Measurements from ENCODE around the gene IZUMO4.
A peak's percentile ranks its signal among the peaks of the same experiment; 100 is the strongest.

The IZUMO4 gene

DNA sequence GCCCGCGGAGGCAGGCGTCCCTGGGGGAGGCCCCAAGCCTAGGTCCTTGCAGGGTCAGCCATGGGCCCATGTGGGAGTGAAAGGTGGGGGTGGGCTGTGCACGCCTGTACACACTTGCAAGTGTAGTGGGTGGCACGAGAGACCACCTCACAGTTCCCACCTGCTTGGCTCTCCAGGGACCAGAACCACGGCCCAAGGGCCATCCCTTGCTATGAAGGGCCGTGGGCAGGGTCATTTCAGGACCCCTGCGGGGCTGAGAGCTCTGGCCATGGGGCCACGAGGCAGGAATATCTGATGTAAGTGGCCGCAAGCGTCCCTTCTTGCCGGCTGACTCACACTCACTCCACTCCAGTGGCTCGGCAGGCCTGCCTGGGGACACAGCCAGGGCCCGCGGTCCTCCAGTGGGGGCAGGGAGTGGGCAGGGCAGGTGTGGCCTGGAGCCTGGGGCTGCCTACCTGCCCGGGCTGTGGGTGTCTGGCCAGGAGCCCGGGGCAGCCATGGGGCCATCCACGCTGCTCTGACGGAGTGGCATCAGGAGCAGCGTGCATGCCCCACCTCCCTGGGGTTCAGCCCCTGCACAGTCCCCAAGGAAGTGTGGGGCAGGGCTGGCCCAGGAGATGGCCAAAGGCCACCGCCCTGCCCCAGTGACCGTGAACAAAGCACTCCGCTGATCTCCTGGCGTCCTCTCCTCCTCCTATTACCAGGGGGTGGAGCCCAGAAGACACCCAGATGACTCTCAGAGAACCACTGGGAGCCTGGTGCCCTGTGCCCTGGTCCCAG lies 37.1 kb upstream of the IZUMO4 start:
- no peak for DNase-seq

DNA sequence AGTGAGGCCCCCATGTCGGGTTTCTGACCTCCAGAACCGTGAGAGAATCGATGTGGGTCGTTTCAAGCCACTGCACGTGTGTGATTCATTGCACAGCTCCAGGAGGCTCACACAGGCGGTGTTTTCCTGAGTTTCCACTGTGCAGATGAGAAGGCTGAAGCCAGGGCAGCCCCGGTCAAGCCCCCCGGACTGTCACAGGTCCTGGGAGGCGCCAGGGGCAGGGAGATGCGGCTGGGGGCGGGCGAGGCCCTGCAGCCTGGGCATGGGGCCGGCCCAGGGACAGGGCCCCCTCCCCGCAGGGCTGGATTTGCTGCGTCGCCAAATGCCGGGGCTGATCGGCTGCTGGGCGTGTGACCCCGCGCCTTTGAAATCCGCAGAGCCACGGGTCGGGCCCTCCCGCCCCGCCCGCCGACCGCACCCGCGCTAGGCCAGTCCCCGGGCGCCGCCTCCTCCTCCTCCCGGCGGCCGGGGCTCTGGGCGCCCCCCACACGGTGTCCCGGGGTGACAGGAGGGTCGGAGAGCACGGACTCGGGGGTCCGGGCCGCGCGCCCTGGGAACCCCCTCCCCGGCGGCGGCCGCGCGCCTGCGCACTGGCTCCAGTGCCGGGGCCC lies 35.7 kb upstream of the IZUMO4 start:
- no peak for DNase-seq

DNA sequence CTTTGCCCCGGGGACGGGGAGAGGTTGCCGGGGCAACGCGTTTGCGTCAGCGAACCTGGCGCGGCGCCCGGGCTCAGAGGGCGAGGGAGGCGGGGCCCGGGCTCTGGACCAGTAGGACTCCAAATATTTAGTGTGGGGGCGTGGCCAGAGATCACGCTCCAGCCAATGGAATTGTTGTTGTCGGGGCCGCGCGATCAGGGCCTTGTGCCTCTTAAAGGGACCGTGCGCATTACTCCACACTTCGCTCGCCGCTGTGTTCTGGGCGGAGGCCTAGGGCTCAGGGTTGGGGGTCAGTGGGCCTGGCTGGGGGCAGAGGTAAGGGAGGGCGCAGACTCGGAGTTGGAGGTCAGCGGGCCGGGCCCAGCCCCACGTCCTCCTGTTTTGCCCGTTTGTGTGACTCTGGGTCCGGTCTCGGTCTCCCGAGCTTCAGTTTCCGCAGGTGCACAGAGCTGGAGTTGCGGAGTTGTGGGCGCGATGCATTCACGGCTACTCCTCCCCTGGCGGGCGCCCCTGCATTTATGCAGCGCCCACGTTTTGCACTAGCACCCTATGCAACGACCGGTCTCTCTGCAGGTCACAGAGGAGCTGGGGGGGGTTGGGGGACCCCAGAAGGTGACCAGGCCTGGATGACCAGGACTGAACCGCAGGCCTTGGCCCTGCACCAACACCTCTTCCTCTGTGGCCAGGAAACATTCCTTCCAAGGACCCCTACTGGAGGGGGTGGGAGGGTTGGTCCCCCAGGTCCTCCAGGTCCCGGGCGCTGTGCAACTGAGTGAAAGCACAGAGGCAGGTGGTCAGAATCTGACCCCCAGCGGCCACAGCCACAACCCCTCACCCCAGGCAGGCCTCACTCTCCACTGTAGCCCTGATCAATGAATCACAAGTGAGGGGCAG lies 35.0 kb upstream of the IZUMO4 start:
- DNase-seq: peak; percentile 99

DNA sequence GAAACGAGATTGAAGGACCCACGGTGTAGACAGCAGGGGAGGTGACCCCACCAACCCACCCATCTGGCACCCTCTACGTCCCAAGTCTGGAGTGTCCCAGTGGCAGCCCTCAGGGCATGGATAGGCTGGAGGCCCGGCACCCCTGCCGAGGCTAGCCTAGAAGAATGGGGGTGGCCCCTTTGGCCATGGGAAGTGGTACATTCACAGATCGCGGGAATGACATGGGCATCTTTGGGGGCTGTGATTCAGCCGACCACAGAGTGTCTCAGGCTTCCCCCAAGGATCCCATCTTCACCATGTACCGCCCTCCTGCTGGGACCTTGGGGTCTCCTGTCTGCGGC lies 34.4 kb upstream of the IZUMO4 start:
- DNase-seq: no peak

- no peak for DNase-seq
These were observed 33.9 kb upstream of the IZUMO4 start for GRCh38 chr19:2062770-2063169.

DNA sequence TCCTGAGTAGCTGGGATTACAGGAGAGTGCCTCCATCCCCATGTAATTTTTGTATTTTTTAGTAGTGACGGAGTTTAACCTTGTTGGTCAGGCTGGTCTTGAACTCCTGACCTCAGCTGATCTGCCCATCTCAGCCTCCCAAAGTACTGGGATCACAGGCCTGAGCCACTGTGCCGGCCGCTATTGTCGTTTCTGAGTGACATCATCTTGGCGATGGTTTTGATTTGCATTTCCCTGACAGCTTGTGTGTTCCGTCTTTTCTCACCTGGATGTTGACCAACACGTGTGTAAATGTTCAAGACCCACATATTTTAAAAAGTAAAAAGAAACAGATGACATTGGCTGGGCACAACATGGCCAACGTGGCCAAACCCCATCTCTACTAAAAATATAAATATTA lies 32.9 kb upstream of the IZUMO4 start:
- DNase-seq: no peak

DNA sequence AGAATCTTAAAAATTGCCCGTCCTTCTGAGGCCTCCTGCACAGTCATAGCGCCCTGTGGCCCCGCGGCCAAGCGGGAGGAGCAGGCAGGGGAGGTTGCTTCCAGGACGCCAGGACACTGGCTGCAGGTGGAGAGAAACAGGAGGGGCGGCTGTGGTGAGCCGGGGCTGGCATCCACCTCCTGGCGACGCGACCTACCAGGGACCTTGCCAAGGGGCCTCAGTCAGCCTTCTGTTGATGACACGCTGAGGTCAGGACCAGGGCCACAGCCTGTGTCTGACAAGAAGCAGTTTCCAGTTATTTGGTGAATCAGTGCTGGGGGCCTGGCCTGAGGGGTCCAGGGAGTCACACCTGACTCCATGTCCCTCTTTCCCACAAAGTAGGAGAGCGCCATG lies 32.3 kb upstream of the IZUMO4 start:
- no peak for DNase-seq

GRCh38 chr19:2064788-2065524 lies 31.8 kb upstream of the IZUMO4 start:
- no peak for DNase-seq

DNA sequence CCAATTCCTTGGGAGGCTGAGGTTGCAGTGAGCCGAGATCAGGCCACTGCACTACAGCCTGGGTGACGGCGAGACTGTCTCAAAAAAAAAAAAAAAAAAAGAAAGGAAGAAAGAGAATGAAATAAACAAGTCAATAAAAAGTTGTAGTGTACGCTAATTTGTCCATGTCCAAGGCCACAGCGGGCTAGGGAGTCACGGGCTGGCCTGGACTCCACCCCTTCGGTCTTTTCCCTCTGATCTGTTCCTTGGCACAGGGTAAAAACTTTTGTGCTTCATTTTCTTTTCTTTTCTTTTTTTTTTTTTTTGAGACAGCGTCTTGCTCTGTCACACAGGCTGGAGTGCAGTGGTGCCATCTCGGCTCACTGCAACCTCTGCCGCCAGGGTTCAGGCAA lies 26.3 kb upstream of the IZUMO4 start:
- DNase-seq: no peak

DNA sequence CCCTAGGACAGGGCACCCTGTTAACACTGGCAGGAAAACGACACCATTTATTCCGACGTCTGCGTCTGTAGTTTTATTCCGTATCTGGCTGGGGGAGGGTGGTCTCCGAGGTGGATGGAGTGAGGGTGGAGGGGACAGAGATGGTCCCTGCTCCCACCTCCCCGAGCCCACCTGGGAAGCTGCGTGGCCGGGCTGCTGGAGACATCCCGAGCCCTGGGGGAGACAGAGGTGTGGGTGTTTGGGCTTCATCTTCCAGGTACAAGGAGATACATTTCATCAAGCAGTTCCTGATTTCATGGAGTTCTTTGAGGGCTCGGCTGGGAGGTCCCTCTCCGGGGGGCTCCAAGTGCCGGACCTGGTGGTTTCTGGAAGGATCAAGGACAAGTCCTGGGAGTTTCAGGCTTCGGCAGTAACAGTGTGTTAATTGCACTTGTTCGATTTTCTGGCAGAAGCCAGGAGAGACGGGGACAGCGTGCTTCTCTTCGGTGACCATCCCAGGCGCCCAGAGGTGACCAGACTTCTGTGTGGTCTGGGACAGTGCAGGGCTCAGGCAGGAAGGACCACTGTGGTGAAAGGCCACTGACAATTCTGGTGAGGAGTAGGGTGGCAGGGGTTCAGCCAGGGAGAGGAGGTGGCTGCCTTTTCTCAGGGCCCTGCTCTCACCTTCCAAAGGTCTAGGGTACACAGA lies 25.6 kb upstream of the IZUMO4 start:
- DNase-seq: no peak

GRCh38 chr19:2072757-2073551 lies 23.8 kb upstream of the IZUMO4 start:
- DNase-seq: no peak

GRCh38 chr19:2076526-2076944 lies 20.2 kb upstream of the IZUMO4 start:
- DNase-seq: no peak

GRCh38 chr19:2077398-2077797 lies 19.3 kb upstream of the IZUMO4 start:
- DNase-seq: no peak

GRCh38 chr19:2077833-2078619 lies 18.7 kb upstream of the IZUMO4 start:
- DNase-seq: no peak

DNA sequence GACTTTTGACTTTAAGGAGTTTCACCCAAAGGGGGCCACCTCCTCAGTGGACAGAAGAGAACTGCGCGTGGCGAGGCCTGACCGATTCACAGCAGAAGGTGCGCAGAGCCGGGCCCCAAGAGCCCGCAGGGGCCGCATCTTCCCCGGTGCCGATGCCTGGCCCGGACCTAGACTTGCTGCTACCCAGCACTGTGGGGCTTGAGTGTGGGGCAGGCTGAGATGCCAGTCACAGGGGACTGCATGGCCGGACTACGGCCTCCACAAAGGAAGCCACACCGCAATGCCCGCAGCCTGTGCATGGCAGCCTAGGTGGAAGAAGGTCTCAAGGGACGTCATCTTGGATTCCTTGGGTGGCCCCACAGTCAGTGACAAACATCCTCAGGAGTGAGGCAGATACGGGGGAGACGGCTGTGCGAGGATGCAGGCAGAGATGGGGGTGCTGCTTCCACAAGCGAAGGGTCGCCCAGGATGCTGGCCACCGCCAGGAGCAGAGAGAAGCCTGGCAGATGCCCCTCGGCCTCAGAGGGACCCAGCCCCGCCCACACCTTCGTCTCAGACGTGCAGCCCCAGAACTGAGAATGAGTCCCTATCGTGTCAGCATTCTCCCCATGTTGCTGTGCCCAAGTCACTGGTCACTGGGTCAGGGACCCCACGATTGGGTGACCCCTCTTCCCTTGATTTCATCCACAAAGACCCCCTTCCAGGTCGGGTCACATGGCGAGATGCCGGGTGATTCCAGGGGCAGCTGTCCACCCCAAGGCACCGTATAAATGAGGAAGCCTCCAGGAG lies 17.4 kb upstream of the IZUMO4 start:
- no peak for DNase-seq

- DNase-seq: no peak
These were observed 16.8 kb upstream of the IZUMO4 start for GRCh38 chr19:2079865-2080301.

DNA sequence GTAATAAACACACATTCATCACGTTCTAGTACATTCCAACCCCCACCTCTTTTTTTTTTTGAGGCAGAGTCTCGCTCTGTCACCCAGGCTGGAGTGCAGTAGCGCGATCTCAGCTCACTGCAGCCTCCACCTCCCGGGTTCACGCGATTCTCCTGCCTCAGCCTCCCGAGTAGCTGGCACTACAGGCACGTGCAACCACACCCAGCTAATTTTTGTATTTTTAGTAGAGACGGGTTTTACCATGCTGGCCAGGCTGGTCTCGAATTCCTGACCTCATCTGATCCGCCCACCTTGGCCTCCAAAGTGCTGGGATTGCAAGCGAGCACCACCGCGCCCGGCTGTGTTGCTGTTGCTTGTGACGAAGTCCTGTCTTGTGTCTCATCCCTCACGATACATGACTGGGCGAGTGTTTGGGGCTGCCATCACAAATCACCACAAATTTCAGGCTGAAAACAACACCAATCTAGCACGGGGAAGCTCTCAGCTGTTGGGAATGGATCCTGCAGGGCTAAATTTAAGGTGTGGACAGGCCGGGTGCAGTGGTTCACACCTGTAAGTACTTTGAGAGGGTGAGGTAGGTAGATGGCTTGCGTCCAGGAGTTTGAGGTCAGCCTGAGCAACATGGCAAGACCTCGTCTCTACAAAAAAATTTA lies 16.3 kb upstream of the IZUMO4 start:
- no peak for DNase-seq

GRCh38 chr19:2081873-2082810 lies 14.6 kb upstream of the IZUMO4 start:
- peak; percentile 39 for DNase-seq
